NCI-H2107 treated with DMSO at 0.1 percent for 48 hours (cell line): ENCODE data around the gene NBAS.

Source experiments
- DNase-seq: peaks from one replicate; lab custom pipeline; 2025; ENCODE audit not compliant: unreplicated experiment; lab: John Stamatoyannopoulos, UW

Gene NBAS

DNA sequence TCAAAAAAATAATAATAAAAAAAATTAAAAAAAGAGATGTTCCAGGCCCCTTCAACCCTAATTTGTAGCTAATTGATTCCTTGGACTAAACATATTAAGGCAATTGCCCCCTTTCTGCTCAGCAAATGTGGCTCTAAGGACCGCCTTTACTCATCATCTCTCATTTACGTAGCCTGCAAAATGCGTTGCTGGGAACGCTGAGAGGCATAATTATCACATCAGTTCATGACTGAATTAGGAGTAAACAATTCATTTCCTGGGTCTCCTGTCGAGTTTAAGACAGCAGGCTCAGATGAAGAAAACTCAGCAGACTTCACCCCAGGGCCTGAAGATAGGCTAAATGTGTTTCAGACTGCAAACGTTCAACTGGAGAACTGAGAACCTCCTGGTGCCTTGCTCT is 413.5 kb downstream of the NBAS start:
- DNase-seq, result no peak

DNA sequence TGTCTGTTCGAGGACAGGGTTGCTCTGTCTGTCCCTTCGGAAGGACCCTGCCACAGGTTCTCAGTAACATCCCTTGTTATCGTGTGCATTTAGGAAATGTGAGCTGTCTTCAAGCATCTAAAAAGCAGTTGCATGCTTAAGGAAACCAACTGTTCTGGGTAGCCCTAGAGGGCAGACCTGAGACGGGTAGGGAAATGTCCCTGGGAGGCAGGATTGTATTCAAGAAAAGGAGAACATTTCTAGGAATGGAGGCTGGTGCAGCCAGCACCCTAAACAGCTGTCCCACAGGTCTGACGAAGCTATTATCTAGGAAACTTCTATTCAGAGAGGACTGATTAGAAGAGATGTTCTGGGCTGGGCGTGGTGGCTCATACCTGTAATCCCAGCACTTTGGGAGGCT is 414.2 kb downstream of the NBAS start:
- DNase-seq, result no peak

DNA sequence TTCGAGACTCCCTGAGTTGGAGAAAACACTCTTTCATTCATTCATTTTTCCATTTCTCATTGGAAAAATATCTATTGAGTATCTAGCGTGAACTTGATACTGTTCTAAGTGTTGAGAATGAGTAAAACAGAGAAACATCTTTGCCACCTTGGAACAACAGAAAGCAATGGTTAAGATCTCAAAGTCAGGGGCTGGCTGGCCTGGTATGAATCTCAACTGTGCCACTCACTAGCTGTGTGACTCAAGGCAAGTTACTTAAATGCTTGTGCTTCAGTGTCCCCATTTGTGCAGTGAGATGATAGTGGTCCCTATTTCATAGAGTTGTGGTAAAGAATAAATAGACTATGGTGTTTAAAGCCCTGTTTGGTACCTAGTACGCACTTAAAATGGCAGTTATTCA is 415.2 kb downstream of the NBAS start:
- no peak for DNase-seq

DNA sequence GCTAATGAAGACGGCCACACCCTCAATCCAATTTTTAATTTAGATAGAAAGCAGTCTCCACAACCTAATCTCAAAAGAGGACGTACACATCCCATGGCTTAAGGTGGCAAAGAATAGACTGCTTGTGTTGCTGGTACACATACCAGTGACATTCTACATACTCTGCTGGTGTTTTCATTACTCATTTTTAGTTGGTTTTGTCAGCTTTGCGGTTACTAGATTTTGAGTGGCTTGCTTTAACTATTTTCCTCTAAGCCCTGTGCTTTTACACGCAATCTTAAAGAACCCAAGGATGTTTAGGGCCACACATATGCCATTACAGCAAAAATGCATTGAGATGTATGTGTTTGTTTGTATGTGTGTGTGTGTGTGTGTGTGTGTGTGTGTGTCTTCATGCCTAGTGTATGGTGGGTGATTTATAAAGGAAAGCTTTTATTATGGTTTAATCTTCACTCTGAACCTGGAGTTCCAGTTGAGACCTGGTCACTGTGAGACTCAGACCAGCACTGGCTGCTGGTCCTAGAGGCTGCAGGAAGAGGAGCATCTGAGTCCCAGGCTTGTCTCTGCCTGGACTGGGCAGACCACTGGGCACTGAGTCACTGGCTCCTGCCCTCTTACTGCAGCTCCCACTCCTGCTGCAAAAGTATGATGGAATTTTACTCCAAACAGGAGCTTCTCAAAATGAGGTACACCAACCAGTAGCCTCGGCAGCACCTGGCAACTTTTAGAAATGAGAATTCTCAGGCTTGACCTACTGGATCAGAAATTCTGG is 415.9 kb downstream of the NBAS start:
- DNase-seq, result no peak

DNA sequence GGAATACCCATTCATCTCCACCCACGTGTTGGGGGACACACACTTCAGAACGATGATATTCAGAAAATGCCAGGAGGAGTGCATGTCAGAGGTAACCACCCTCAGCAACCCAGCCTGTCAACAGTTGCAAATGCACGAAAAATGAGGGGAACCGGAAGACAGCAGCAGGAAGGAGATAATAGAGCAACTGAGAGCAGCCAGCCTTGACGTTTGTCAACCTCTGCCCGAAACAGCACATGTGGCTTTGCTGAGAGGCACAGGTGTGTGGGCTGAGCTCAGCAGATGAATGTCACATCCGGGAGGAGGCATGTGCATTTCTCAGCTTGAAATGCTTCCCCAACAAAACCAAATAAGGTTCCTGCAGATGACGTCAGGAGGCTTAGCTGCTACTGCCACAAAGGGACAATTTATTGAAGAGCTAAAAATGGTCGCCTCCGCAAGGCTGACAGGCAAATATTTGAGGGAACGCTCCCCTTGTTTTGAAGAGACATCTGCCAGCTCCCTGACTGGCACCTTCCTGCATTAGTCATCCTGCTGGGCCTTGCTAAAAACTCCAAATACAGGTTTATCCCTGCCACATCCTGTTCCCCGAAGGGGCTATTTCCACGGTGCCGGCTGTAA is 419.0 kb downstream of the NBAS start:
- DNase-seq, result no peak

DNA sequence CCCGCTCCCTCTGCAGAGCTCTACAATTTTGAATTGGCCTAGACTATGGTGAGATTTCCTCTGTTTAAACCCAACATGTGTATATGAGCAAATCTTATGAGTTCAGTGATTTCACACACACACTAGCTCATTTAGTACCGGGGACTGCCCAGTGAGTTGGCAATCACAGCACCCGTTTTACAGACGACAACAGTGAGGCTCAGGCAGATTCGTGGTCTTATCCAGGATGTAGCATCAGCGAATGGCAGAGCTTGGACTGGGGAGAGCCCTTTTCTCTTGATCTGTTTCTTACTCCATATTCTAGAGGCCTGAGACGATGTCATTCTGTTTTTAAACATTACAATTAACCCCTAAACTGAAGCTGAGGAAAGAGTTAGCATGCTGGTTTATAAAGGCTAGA is 419.9 kb downstream of the NBAS start:
- no peak for DNase-seq

DNA sequence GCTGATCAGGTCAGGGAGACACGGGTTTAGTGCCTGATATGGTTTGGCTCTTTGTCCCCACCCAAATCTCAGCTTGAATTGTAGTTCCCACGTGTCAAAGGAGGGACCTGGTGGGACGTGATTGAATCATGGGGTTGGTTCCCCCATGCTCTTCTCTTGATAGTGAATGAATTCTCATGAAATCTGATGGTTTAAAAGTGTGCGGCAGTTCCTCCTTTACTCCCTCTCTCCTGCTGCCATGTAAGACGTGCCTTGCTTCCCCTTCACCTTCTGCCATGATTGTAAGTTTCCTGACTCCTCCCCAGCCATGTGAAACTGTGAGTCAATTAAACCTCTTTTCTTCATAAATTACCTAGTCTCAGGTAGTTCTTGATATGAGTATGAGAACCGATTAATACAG is 424.5 kb downstream of the NBAS start:
- DNase-seq, result no peak

DNA sequence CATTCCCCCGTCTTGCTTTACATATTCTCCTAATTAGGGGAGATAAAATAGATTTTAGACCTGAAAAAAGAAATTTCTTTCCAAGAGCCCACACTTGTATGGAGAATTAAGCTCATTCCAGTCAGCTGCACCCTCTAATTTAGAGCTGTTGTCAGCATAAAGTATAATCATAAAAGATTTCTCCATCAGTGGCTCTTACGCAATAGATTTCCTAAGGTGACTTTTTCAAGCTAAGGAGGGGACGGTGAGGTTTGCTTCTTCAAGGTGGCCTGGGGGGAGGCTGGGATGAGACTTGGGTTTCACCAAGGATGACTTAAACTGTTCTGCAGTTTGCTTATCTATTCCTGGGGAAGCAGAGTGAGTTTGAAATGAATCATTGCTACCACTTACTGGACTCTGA is 426.2 kb downstream of the NBAS start:
- DNase-seq, result no peak

DNA sequence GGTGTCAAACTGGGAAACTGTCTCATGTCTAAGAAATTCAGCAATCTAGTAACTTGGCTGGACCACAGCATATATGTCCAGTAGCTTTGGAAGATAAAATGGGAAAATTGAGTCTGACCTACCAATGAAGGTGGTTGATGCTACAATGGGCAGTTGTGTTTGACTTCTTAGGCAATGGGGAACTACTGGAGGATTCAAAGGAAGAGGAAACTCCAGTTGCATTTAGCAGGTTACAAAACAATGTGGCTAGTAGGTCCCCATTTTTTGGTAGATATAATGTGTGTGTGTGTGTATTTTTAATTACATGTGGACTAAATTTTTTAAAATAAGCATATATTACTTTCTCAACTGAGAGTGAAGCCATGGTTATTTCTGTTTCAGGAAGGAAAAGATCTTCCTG is 427.7 kb downstream of the NBAS start:
- DNase-seq, result no peak

DNA sequence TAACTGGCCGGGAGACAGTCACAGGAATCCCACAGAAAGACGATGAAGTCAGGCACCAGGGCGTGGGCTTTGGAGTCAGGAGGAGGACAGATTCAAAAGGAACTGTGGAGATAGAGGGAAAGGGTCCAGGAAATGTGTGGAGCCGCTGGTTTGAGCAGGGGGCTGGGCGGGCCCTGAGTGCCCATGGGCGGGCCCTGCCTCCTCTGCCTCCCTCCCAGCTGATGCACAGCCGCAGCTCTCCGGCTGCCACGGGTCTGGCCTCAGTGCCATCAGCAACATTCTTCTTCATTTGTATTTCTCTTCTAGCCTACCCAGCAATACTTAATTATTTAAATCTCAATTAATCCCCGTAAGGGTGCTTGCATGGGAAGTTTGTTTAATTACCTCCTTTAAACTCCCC is 432.3 kb downstream of the NBAS start:
- DNase-seq, result no peak

DNA sequence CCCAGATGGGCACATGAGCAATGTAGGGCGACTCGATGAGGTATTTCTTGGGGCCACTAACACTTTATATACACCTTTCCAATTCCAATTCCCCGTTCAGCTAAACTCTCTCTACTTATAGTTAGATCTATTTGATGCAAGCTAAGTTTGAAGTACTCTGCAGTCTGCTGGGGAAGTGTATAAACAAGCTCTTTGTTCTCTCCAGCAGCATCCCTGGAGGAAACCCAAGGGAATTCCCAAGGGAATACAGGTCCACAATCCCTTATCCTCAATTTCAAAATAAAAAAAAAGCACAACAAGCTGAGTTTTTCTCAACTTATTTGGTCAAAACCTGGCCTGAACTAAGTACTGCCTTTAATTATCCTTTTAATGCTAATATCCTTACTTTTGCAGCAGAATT is 433.3 kb downstream of the NBAS start:
- peak; percentile 73 for DNase-seq

DNA sequence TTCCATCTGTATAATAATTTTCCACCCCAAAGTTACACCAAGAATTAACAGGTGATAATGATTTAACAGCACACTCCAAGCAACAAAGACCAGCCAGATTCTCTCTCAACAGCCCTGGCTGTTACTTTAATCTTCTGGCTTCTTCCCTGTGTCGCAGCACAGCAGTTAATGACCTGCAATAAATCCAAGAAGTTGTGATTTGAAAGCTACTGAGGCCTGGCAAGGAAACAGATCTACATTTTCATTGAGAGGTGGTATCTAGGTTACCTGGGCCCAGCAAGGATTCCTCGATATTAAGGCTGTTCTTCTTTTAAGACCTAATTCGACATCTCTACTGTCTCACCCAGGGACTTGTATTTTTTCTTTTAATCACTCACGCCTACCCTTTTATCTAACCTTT is 433.8 kb downstream of the NBAS start:
- DNase-seq, result no peak

DNA sequence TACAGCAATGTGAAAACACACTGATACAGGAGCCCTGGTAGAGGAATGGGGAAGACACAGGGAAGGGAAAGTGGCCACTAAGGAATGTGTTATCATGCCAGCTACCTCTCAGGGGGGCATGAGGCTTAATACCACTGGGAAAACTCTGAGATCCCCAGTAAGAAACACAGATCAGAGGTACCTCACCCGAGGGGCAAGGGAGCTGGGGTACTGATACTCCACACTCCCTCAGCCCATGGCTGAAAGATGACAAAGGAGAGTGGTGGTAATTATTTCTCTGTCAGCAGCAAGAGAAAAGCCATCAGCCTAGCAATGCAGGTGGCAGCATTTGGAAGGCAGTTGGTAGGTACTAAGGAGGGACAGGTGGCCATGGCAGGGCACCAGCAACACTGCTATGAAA is 434.8 kb downstream of the NBAS start:
- no peak for DNase-seq

DNA sequence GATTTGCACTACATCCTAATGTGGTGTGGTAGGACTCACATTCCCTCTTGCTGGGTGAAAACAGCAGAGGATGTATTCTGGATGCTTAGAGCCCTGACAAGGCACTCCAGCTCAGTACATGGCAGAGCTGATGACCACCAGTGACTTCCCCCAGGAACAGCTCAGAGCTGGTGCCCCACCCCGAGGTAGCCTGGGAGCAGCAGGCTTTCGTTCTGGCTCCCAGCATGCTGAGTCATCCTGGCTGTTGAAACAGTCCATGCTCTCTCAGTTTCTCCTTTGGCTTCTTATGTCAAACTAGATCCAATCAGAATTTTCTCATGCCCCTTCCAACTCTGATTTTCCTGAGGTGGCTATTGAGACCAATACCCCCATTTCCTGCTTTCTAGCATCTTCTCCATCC is 438.2 kb downstream of the NBAS start:
- no peak for DNase-seq

DNA sequence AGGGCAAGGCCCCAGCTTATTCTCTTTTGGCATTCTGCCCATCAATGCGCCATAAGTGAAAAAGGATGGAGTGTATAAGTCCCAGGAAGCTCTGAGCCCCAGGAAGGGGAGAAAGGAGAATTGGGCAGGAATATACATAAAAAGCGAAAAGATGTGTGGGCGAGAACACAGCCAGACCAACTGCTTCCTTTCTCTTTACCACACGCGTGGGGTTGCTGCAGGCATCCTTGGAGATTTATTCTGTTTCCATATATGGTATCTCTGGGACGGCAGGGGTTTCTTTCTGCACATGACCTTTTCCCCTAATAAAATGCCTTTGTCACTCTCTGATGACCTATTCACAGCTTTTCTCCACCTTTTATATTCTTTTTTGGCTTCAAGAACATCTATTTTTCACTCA is 440.5 kb downstream of the NBAS start:
- no peak for DNase-seq

DNA sequence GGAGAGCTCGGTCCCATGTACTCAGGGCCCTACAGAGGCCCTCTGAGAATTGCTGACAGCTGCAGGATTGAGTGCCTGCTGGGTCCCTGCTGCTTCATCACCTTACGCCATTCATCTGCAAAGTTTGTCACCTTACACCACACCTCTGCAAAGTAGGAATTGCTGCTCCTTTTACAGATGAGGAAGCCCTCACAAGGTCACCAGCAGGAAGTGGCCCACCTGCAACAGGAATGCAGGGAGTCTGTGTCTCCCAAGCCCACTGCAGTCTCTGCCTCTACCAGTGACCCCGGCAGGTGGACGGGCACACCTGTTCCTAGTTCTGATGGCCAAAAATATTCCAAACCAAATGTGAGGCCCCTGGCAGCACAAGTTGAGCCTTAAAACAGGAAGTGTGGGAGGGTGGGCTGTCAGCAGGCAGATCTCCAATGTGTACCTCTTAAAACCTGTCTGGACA is 441.4 kb downstream of the NBAS start:
- DNase-seq, result peak; percentile 76

DNA sequence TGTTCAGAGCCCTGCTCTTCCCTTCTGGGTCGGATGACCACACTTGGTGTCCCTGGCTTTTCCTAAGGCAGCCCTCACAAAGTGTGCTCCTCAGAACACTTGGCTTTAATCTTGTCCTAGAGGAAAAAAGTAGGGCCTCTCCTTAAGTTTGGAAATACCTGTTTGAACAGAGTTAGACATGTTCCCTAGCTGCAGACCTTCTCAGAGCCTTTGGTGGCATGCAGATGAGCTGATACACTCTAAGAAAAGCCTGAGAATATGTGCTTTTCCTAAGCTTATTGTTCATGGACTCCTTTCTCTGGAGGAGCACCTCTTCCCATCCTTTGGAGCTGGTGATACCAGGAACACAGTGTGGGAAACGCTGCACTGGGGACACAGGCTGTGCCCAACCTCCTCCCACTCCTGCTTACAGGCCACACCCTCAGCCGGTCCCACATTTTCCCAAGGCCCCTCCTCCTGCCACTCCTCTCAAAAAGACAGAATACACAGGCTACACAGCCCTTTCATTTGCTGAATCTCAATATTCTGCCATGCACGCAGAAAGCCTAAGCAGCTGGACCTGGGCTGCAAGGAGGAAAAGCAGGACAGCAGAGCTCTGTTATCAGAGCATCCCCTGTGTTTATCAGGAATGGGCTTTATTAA is 443.6 kb downstream of the NBAS start:
- no peak for DNase-seq
